Measurements from ENCODE around the gene TCF3. TPM values are rescaled to one million over a fixed set of nuclear protein-coding genes. Genes with fewer than 3 reads are reported as not detected.
"Not testable (repeated sequence)": the region's sequence is repeated elsewhere in the genome, so short reads cannot be mapped to it uniquely, and the experiment has no call there.

The TCF3 gene
- total and polyA plus RNA-seq, 9 donors = 17.0 to 85.3 (median 60.7) TPM

DNA sequence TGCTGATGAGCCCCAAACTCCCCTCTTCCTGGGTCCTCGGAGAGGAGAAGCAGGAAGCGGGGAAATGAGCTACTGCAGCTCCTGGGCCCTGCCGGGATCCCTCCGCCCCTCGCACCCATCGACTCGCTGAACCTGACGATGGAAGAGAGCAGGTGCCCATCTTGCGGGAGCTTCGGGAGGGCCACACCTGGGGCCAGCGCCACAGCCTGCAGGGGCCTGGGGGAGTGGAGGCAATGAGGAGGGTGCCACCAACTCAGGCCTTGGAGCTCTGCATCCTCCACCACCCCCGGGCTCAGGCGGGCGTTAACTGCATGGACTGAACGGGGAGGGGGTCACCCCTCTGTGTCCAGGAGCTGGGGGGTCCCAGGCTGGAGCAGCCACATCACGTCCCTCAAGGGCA is 8.3 kb downstream of the TCF3 start:
- Histone ChIP-seq H3K4me1 (ENCODE audit: insufficient read depth) (no peaks in the 10 kb centered on the region), H3K36me3 (no peaks in the 10 kb centered on the region), H3K27ac (no peak overlapping the region), H3K27me3 (no peaks in the 10 kb centered on the region), H3K9me3 (no peaks in the 10 kb centered on the region), H3K4me3 (no peak overlapping the region)
- TF ChIP-seq CTCF (IDR thresholded peaks at IDR 0.05) = no peak
- no peak for TF ChIP-seq POLR2A (IDR thresholded peaks at IDR 0.05)
- no peak for TF ChIP-seq EP300 (IDR thresholded peaks at IDR 0.05)
- DNase-seq = no peak
- intact Hi-C loops (cut with DNase I) = no loop called here
- 89 to 92% (median 92%) methylated on average over 16 of the region's 16 CpGs for WGBS, 3 donors

- DNase-seq; intact Hi-C loops (cut with DNase I); H3K4me1 ChIP-seq (ENCODE audit: insufficient read depth); H3K9me3 ChIP-seq; H3K36me3 ChIP-seq; H3K27me3 ChIP-seq; H3K4me3 ChIP-seq; H3K27ac ChIP-seq: not testable (repeated sequence)
- 77 to 84% (median 82%) methylated on average over 10 of the region's 10 CpGs for WGBS, 3 donors
Measured at GRCh38 chr19:1640893-1641448, 11.4 kb downstream of the TCF3 start.

GRCh38 chr19:1636325-1637236 is 15.8 kb downstream of the TCF3 start:
- Histone ChIP-seq H3K4me1 (ENCODE audit: insufficient read depth) (no peaks in the 10 kb centered on the region), H3K27me3 (no peaks in the 10 kb centered on the region), H3K27ac (no peak overlapping the region), H3K36me3 (no peaks in the 10 kb centered on the region), H3K4me3 (no peak overlapping the region), H3K9me3 (no peaks in the 10 kb centered on the region)
- TF ChIP-seq EP300 (IDR thresholded peaks at IDR 0.05) = no peak
- no peak for TF ChIP-seq CTCF (IDR thresholded peaks at IDR 0.05)
- no peak for TF ChIP-seq POLR2A (IDR thresholded peaks at IDR 0.05)
- intact Hi-C loops (cut with DNase I) = no loop called here
- 92 to 95% (median 94%) methylated on average over 33 to 34 of the region's 34 CpGs for WGBS, 3 donors
- no peak for DNase-seq

- H3K9me3 ChIP-seq = no peaks in the 10 kb centered on the region
- 81 to 88% (median 85%) methylated on average over 5 of the region's 5 CpGs for WGBS, 3 donors
- H3K27me3 ChIP-seq = no peaks in the 10 kb centered on the region
- intact Hi-C loops (cut with DNase I) = no loop called here
- no peaks in the 10 kb centered on the region for H3K4me1 ChIP-seq (ENCODE audit: insufficient read depth)
- H3K27ac ChIP-seq = no peak overlapping the region
- H3K36me3 ChIP-seq = no peaks in the 10 kb centered on the region
- DNase-seq = no peak
- TF ChIP-seq POLR2A (IDR thresholded peaks at IDR 0.05) (no peak), EP300 (IDR thresholded peaks at IDR 0.05) (no peak), CTCF (IDR thresholded peaks at IDR 0.05) (no peak)
- no peak overlapping the region for H3K4me3 ChIP-seq
Measured at GRCh38 chr19:1634938-1635243, 17.5 kb downstream of the TCF3 start.
